Activated CD4-positive, alpha-beta T cell treated with anti-CD3 and anti-CD28 coated beads, Interleukin-2, amount 10 ng/mL, durations not matched to agents 7 days and 5 days (primary cell): ENCODE results near the gene BPIFB2. TPM values are rescaled to one million over a fixed set of nuclear protein-coding genes. Genes with fewer than 3 reads are reported as not detected.

Source experiments
- CTCF ChIA-PET: fragments of 350-600 bp; sonication (Branson Sonifier 250); formaldehyde crosslinking; loops from one replicate; lab custom pipeline; 2021; ENCODE audit warnings: antibody characterized with exemption; lab: Charles Lee
- POLR2A ChIA-PET: fragments of 350-600 bp; sonication (Branson Sonifier 250); formaldehyde crosslinking; loops from one replicate; lab custom pipeline; 2021; ENCODE audit warnings: antibody characterized with exemption; lab: Charles Lee
- DNase-seq: peaks from one replicate; pipeline ENCODE4 v3.0.0-alpha.2; 2020
- H3K27ac Mint-ChIP-seq: one replicate; pipeline ENCODE4 v1.8.0; 2021; ENCODE audit warnings: mild to moderate bottlenecking, moderate library complexity, mixed read lengths
- H3K27me3 Mint-ChIP-seq: one replicate; pipeline ENCODE4 v1.8.0; 2021; ENCODE audit warnings: mixed read lengths
- H3K36me3 Mint-ChIP-seq: one replicate; pipeline ENCODE4 v1.8.0; 2021; ENCODE audit warnings: low read depth, mixed read lengths
- H3K4me1 Mint-ChIP-seq: one replicate; pipeline ENCODE4 v1.8.0; 2021; ENCODE audit warnings: mixed read lengths
- H3K4me3 Mint-ChIP-seq: one replicate; pipeline ENCODE4 v1.8.0; 2021; ENCODE audit warnings: mild to moderate bottlenecking, moderate library complexity, mixed read lengths
- H3K9me3 Mint-ChIP-seq: one replicate; pipeline ENCODE4 v1.8.0; 2021; ENCODE audit warnings: mixed read lengths
- total RNA-seq, 2 experiments: library from RNA; stranded (reverse); gene quantifications; one replicate each; pipeline ENCODE4 v1.2.3, GENCODE V29; 2021

The BPIFB2 gene
- total RNA-seq, 2 experiments from 2014 or later = not detected

GRCh38 chr20:32983459-32984112 is 23.9 kb upstream of the BPIFB2 start:
- H3K9me3 Mint-ChIP-seq = no peaks in the 10 kb centered on the region
- no peak overlapping the region for H3K27ac Mint-ChIP-seq
- H3K27me3 Mint-ChIP-seq = no peaks in the 10 kb centered on the region
- no peaks in the 10 kb centered on the region for H3K36me3 Mint-ChIP-seq
- H3K4me1 Mint-ChIP-seq = no peaks in the 10 kb centered on the region
- CTCF ChIA-PET = interaction anchor here (0.7 to 1.9 kb wide), 3 partner anchors 9 to 22 kb away, joined by 3 to 7 read pairs (median 5); no protein-coding TSS in a partner anchor
- no peak overlapping the region for H3K4me3 Mint-ChIP-seq
- no peak for DNase-seq
- POLR2A ChIA-PET = no interaction called here

DNA sequence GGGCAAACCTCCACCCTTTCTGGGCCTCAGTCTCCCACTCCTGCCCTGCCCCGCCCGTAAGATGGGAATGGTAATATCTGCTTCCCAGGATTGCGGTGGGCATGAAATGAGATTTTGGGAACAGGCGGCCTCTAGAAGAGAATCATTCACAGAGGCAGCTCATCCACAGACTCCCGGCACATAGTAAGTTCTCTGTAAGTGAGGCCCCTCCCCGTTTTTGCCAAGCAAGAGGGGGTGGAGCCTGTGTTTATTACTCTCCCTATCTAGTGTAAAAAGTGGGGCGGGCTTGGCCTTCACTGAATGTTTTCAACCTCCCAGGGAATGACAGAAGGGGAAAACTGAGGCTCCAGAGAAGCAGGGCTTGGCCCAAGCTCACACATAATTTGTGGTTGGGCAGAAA is 23.3 kb upstream of the BPIFB2 start:
- DNase-seq = no peak
- no peaks in the 10 kb centered on the region for H3K36me3 Mint-ChIP-seq
- no peaks in the 10 kb centered on the region for H3K4me1 Mint-ChIP-seq
- POLR2A ChIA-PET = no interaction called here
- no peak overlapping the region for H3K27ac Mint-ChIP-seq
- H3K4me3 Mint-ChIP-seq = no peak overlapping the region
- CTCF ChIA-PET = interaction anchor here (1.9 kb wide), 1 partner anchor 12 kb away, joined by 5 read pairs; no protein-coding TSS in a partner anchor
- H3K27me3 Mint-ChIP-seq = no peaks in the 10 kb centered on the region
- H3K9me3 Mint-ChIP-seq = no peaks in the 10 kb centered on the region

DNA sequence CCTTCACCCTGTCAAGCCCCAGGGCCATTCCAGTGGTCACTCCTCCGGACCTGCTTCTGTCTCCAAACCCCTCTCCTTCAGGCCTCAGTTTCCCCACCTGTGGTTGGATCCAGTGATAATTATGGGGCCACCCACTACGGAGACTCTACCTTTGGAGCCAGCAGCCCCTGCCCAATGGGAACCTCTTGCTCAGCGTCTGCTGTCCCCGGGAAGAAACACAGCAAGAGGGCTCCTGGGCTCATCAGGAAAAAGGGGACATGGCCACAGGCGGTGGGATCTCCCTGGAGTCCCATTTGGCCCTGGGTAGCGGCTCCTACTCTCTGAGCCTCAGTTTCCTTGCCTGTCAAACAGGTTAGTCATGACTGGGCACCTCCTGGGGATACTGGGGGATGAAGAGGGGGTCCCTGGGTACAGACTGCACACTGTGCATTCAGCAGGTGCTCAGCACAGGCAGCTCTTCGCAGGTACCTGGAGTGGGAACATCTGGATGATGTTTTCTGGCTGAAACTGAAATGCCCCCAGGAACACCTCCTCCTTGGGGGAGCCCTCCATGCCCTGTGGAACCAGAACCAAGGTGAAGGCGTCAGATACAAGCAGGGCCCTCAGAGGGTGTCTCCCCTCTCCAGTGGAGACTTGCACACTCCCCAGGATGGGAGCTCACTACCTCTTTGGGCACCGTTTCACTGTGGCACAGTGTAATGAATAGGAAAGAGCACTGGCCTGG is 22.7 kb upstream of the BPIFB2 start:
- no peaks in the 10 kb centered on the region for H3K36me3 Mint-ChIP-seq
- H3K4me3 Mint-ChIP-seq = no peak overlapping the region
- no peak for DNase-seq
- no peaks in the 10 kb centered on the region for H3K4me1 Mint-ChIP-seq
- POLR2A ChIA-PET = no interaction called here
- peak overlapping the region; percentile 46 for H3K27ac Mint-ChIP-seq
- CTCF ChIA-PET = interaction anchor here (1.3 to 1.9 kb wide), 2 partner anchors 8 to 12 kb away, joined by 4 to 5 read pairs; no protein-coding TSS in a partner anchor
- H3K27me3 Mint-ChIP-seq = no peaks in the 10 kb centered on the region
- no peaks in the 10 kb centered on the region for H3K9me3 Mint-ChIP-seq

GRCh38 chr20:32985596-32985995 is 21.9 kb upstream of the BPIFB2 start:
- no peak overlapping the region for H3K4me3 Mint-ChIP-seq
- CTCF ChIA-PET = interaction anchor here (1.0 to 1.9 kb wide), 3 partner anchors 9 to 174 kb away, joined by 3 to 5 read pairs (median 4); no protein-coding TSS in a partner anchor
- no peaks in the 10 kb centered on the region for H3K36me3 Mint-ChIP-seq
- POLR2A ChIA-PET = no interaction called here
- no peaks in the 10 kb centered on the region for H3K4me1 Mint-ChIP-seq
- no peak for DNase-seq
- H3K27me3 Mint-ChIP-seq = no peaks in the 10 kb centered on the region
- H3K9me3 Mint-ChIP-seq = no peaks in the 10 kb centered on the region
- no peak overlapping the region for H3K27ac Mint-ChIP-seq

DNA sequence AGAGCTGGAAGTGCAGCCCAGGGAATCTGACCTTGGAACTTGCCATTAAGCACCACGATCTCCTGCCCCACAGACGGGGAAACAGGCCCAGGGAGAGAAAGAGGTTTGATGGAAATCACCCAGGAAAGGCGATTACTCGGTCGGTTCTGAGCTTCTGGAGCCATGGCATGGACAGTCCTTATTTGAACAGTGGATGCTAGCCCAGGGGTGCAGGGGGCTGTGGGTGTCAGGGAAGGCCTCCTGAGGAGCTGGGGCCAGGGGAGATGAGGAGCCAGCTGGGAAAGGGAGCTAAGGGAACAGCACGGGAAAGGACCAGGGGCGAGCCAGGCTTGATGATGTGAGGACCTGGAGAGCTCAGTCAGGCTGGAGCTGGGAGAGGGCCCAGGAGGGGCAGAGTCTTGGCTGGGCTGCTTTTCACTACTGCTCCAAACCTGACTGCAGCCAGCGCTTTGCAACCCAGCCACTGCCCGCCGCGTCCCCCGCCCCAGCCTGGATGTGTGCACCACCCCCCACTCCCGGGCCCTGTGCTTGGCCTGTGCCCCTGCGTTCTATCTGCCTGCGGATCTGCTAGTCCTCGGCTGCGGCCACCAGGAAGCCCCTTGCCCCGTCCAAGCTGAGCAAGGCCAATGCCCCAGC is 21.1 kb upstream of the BPIFB2 start:
- no peaks in the 10 kb centered on the region for H3K27me3 Mint-ChIP-seq
- peaks cover 5% of the 10 kb centered on the region for H3K4me1 Mint-ChIP-seq
- no peaks in the 10 kb centered on the region for H3K36me3 Mint-ChIP-seq
- no peak overlapping the region for H3K27ac Mint-ChIP-seq
- ChIA-PET POLR2A (no interaction called here), CTCF (interaction anchor here (0.5 to 1.3 kb wide), 4 partner anchors 12 to 175 kb away, joined by 3 to 8 read pairs (median 6); partner anchors contain the start of gene MAPRE1)
- H3K4me3 Mint-ChIP-seq = no peak overlapping the region
- DNase-seq = no peak
- no peaks in the 10 kb centered on the region for H3K9me3 Mint-ChIP-seq

- no peak for DNase-seq
- ChIA-PET CTCF (interaction anchor here (0.5 to 1.3 kb wide), 2 partner anchors 13 to 167 kb away, joined by 8 read pairs; partner anchors contain the start of gene MAPRE1), POLR2A (no interaction called here)
- no peak overlapping the region for H3K4me3 Mint-ChIP-seq
- H3K27ac Mint-ChIP-seq = no peak overlapping the region
- no peaks in the 10 kb centered on the region for H3K9me3 Mint-ChIP-seq
- H3K27me3 Mint-ChIP-seq = no peaks in the 10 kb centered on the region
- H3K4me1 Mint-ChIP-seq = peaks cover 9% of the 10 kb centered on the region
- H3K36me3 Mint-ChIP-seq = no peaks in the 10 kb centered on the region
These were observed 20.3 kb upstream of the BPIFB2 start for GRCh38 chr20:32987044-32987825.

DNA sequence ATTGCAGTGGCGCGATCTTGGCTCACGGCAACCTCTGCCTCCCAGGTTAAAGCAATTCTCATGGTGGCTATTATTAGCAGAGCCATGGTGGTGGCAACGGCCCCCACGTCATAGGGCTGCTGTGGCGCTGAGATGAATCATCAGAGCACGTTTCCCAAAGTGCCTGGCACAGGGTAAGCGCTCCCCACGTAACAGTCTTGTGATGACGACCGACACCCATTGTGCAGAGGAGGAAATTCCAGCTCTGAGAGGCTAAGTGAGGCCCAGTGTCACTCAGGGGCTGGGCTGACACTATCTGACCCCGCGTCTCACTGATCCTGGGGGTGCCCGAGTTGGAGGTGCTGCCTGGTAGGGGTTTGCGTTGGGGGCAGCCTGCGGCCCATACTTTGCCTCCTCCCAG is 19.5 kb upstream of the BPIFB2 start:
- DNase-seq = no peak
- no peaks in the 10 kb centered on the region for H3K9me3 Mint-ChIP-seq
- H3K27me3 Mint-ChIP-seq = no peaks in the 10 kb centered on the region
- no peak overlapping the region for H3K27ac Mint-ChIP-seq
- ChIA-PET CTCF (interaction anchor here (1.1 to 1.4 kb wide), 2 partner anchors 12 to 42 kb away, joined by 3 read pairs; no protein-coding TSS in a partner anchor), POLR2A (no interaction called here)
- no peak overlapping the region for H3K4me3 Mint-ChIP-seq
- H3K36me3 Mint-ChIP-seq = no peaks in the 10 kb centered on the region
- peaks cover 9% of the 10 kb centered on the region for H3K4me1 Mint-ChIP-seq

GRCh38 chr20:32989507-32990283 is 17.8 kb upstream of the BPIFB2 start:
- Mint-ChIP-seq H3K27ac (no peak overlapping the region), H3K4me3 (no peak overlapping the region), H3K36me3 (peaks cover 1% of the 10 kb centered on the region), H3K9me3 (peaks cover 7% of the 10 kb centered on the region), H3K4me1 (peaks cover 13% of the 10 kb centered on the region), H3K27me3 (no peaks in the 10 kb centered on the region)
- CTCF ChIA-PET = interaction anchor here (1.3 to 2.9 kb wide), 3 partner anchors 10 to 20 kb away, joined by 3 to 11 read pairs (median 3); no protein-coding TSS in a partner anchor
- DNase-seq = no peak
- POLR2A ChIA-PET = no interaction called here

GRCh38 chr20:32990426-32990825 is 17.1 kb upstream of the BPIFB2 start:
- Mint-ChIP-seq H3K4me3 (no peak overlapping the region), H3K27me3 (no peaks in the 10 kb centered on the region), H3K27ac (no peak overlapping the region), H3K9me3 (peaks cover 14% of the 10 kb centered on the region), H3K36me3 (peaks cover 8% of the 10 kb centered on the region), H3K4me1 (peaks cover 13% of the 10 kb centered on the region)
- no peak for DNase-seq
- POLR2A ChIA-PET = no interaction called here
- CTCF ChIA-PET = interaction anchor here (0.5 to 2.9 kb wide), 3 partner anchors 14 to 138 kb away, joined by 3 to 11 read pairs (median 3); no protein-coding TSS in a partner anchor

DNA sequence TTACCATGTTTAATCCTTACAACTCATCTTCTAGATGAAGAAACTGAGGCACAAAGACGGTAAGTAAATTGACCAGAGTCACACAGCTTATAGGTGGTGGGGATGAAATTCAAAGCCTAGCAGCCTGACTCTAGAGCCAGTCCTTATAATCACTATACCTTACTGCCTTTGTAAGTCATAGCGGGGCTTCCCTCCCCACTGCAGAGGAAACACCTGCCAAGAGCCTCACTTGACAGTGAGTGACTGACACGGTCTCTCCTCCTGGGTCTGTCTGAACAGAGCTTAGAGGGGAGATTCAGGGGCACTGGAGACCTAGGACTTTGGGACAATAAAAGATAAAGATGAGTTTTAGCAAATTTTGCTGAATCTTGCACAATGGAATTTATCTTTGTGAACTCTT is 16.1 kb upstream of the BPIFB2 start:
- ChIA-PET POLR2A (no interaction called here), CTCF (interaction anchor here (1.0 to 2.9 kb wide), 2 partner anchors 10 to 15 kb away, joined by 3 to 11 read pairs; no protein-coding TSS in a partner anchor)
- H3K36me3 Mint-ChIP-seq = peaks cover 8% of the 10 kb centered on the region
- no peak overlapping the region for H3K4me3 Mint-ChIP-seq
- no peak overlapping the region for H3K27ac Mint-ChIP-seq
- H3K27me3 Mint-ChIP-seq = no peaks in the 10 kb centered on the region
- H3K4me1 Mint-ChIP-seq = peaks cover 13% of the 10 kb centered on the region
- H3K9me3 Mint-ChIP-seq = peaks cover 20% of the 10 kb centered on the region
- no peak for DNase-seq

GRCh38 chr20:32991792-32992641 is 15.5 kb upstream of the BPIFB2 start:
- no peak overlapping the region for H3K4me3 Mint-ChIP-seq
- H3K9me3 Mint-ChIP-seq = peaks cover 26% of the 10 kb centered on the region
- no peak for DNase-seq
- H3K27ac Mint-ChIP-seq = no peak overlapping the region
- ChIA-PET CTCF (interaction anchor here (1.0 kb wide), 1 partner anchor 10 kb away, joined by 3 read pairs; no protein-coding TSS in a partner anchor), POLR2A (interaction anchor here (0.6 kb wide), 1 partner anchor 52 kb away, joined by 4 read pairs; no protein-coding TSS in a partner anchor)
- H3K27me3 Mint-ChIP-seq = no peaks in the 10 kb centered on the region
- peaks cover 13% of the 10 kb centered on the region for H3K4me1 Mint-ChIP-seq
- peaks cover 8% of the 10 kb centered on the region for H3K36me3 Mint-ChIP-seq
